ENCODE results near the gene USP6NL.

- TF ChIP-seq EGR1 (IDR thresholded peaks at IDR 0.05; ENCODE audit: borderline replicate concordance in 1 of 2, low read depth in 2 of 2, low read length in 2 of 2) = no peak
- TF ChIP-seq ZBED1 (IDR thresholded peaks at IDR 0.05; ENCODE audit: borderline replicate concordance) = no peak
- TF ChIP-seq SPI1 (IDR thresholded peaks at IDR 0.05; ENCODE audit: borderline replicate concordance, insufficient read depth, low read depth, low read length) = no peak
Observed at GRCh38 chr10:11610826-11611247, 613 bp downstream of the USP6NL start.

All from GM12878 (cell line).